HepG2 (cell line): ENCODE results near the gene TSC22D1. TPM values are rescaled to one million over a fixed set of nuclear protein-coding genes. Genes with fewer than 3 reads are reported as not detected.
A peak's percentile ranks its signal among the peaks of the same experiment; 100 is the strongest.

Experiments used
- AGO1 ChIP-seq: fragments of 200-400 bp; formaldehyde crosslinking; IDR thresholded peaks from 2 replicates; pipeline ENCODE4 v1.6.1; 2017; ENCODE audit warnings: mild to moderate bottlenecking, low read depth, low read length, moderate library complexity; ENCODE audit not compliant: poor library complexity, severe bottlenecking
- ATF5 ChIP-seq: sonication (generic); formaldehyde crosslinking; IDR thresholded peaks from 2 replicates; pipeline ENCODE4 v1.4.0; 2020; ENCODE audit warnings: mild to moderate bottlenecking, low read depth, missing genetic modification reagents
- CEBPB ChIP-seq: IDR thresholded peaks from 2 replicates; pipeline ENCODE4 v1.6.1; 2011; ENCODE audit warnings: low read depth, low read length, improper control_type of control experiment, borderline replicate concordance
- NCOR1 ChIP-seq: fragments of 200-600 bp; sonication (generic); IDR thresholded peaks from 2 replicates; pipeline ENCODE4 v1.7.0; 2017; ENCODE audit warnings: antibody characterized with exemption, low read length, borderline replicate concordance
- NR2F1 ChIP-seq, 2 experiments: fragments of 450-650 bp in 1 of 2; formaldehyde crosslinking in 1 of 2; IDR thresholded peaks; 2 replicates each; pipeline versions ENCODE4 v1.5.0 to v1.6.1; 2016 to 2020; ENCODE audit warnings: mild to moderate bottlenecking in 1 of 2, missing compliant biosample characterization in 1 of 2, missing genetic modification reagents in 1 of 2, moderate library complexity in 1 of 2
- POLR2A ChIP-seq, 2 experiments: IDR thresholded peaks; 2 replicates each; pipeline ENCODE4 v1.6.1; 2011; ENCODE audit warnings: low read depth in 2 of 2, low read length in 2 of 2, mild to moderate bottlenecking in 1 of 2, moderate library complexity in 1 of 2; ENCODE audit not compliant: insufficient read depth in 1 of 2
- SMAD1 ChIP-seq: sonication (generic); formaldehyde crosslinking; IDR thresholded peaks from 2 replicates; pipeline ENCODE4 v1.4.0; 2020; ENCODE audit warnings: missing genetic modification reagents, low read depth, mild to moderate bottlenecking, borderline replicate concordance
- SNAPC2 ChIP-seq: sonication (generic); formaldehyde crosslinking; IDR thresholded peaks from 2 replicates; pipeline ENCODE4 v1.8.1; 2022; ENCODE audit warnings: mild to moderate bottlenecking, missing genetic modification reagents
- STAT6 ChIP-seq: sonication (generic); formaldehyde crosslinking; IDR thresholded peaks from 2 replicates; pipeline ENCODE4 v1.4.0; 2020; ENCODE audit warnings: missing genetic modification reagents, mild to moderate bottlenecking, borderline replicate concordance
- YEATS2 ChIP-seq: sonication (generic); formaldehyde crosslinking; IDR thresholded peaks from 2 replicates; pipeline ENCODE4 v1.4.0; 2020; ENCODE audit warnings: missing genetic modification reagents, borderline replicate concordance
- ZBTB21 ChIP-seq: sonication (generic); formaldehyde crosslinking; IDR thresholded peaks from 2 replicates; pipeline ENCODE4 v1.4.0; 2020; ENCODE audit warnings: missing genetic modification reagents
- ZNF160 ChIP-seq: sonication (generic); formaldehyde crosslinking; IDR thresholded peaks from 2 replicates; pipeline ENCODE4 v1.8.0; 2022; ENCODE audit warnings: mild to moderate bottlenecking, inconsistent platforms, missing genetic modification reagents
- ZNF451 ChIP-seq: sonication (generic); formaldehyde crosslinking; IDR thresholded peaks from 2 replicates; pipeline ENCODE4 v1.5.0; 2020; ENCODE audit warnings: mild to moderate bottlenecking, missing genetic modification reagents
- ZNF589 ChIP-seq: sonication (generic); formaldehyde crosslinking; conservative IDR thresholded peaks from 2 replicates; pipeline ENCODE4 v1.8.0; 2022; ENCODE audit warnings: mild to moderate bottlenecking, moderate library complexity, missing genetic modification reagents
- ZNF770 ChIP-seq: sonication (generic); formaldehyde crosslinking; IDR thresholded peaks from 2 replicates; pipeline ENCODE4 v1.5.0; 2020; ENCODE audit warnings: mild to moderate bottlenecking, missing genetic modification reagents
- ZNF772 ChIP-seq: sonication (generic); formaldehyde crosslinking; IDR thresholded peaks from 2 replicates; pipeline ENCODE4 v1.5.0; 2020; ENCODE audit warnings: mild to moderate bottlenecking, missing genetic modification reagents
- ZNF773 ChIP-seq: sonication (generic); formaldehyde crosslinking; IDR thresholded peaks from 2 replicates; pipeline ENCODE4 v1.4.0; 2020; ENCODE audit warnings: missing genetic modification reagents, borderline replicate concordance
- ZNF782 ChIP-seq: sonication (generic); formaldehyde crosslinking; IDR thresholded peaks from 2 replicates; pipeline ENCODE4 v1.4.0; 2020; ENCODE audit warnings: missing genetic modification reagents, mild to moderate bottlenecking, borderline replicate concordance
- ZSCAN9 ChIP-seq: IDR thresholded peaks from 2 replicates; pipeline ENCODE4 v1.6.1; 2016; ENCODE audit warnings: borderline replicate concordance
- polyA plus RNA-seq, 8 experiments: library from polyadenylated mRNA; depleted of rRNA in 3 of 8; stranded (reverse) in 7 of 8; unstranded in 1 of 8; fragments of >200 nt; fragmentation: Illumina TruSeq in 4 of 8; extraction: Trizol in 4 of 8; gene quantifications; 2 replicates each; pipeline versions ENCODE4 v1.2.1 to v1.2.3, GENCODE V29; 2011 to 2016; ENCODE audit warnings: low read depth in 4 of 8, missing spikeins in 1 of 8, mixed read lengths in 1 of 8; ENCODE audit not compliant: insufficient read depth in 1 of 8
- total RNA-seq, 5 experiments: library from RNA; depleted of rRNA; stranded (reverse); fragments of >200 nt; fragmentation: Illumina TruSeq; extraction: Trizol; gene quantifications; 2 replicates each; pipeline ENCODE4 v1.2.3, GENCODE V29; 2016; ENCODE audit warnings: low read depth in 1 of 5
- TF ChIP-seq, protein P1 (sequence below): IDR thresholded peaks from 2 replicates; pipeline ENCODE4 v1.6.1; 2016
- TF ChIP-seq, protein P2 (sequence below): IDR thresholded peaks from 2 replicates; pipeline ENCODE4 v1.6.1; 2016; ENCODE audit warnings: low read depth

TSC22D1 gene
- total and polyA plus RNA-seq, 2 of the 13 experiments (the other 11 are each of a cell fraction or from before 2014, with no cell fraction given): 18.4 to 35.7 TPM

- TF ChIP-seq CEBPB (no peak), AGO1 (no peak), SNAPC2 (CRISPR knock-in tag) (0 out of 2 replicates have a peak, but pooled peaks have one; percentile 15), ZNF773 (CRISPR knock-in tag) (0 out of 2 replicates have a peak, but pooled peaks have one; percentile 41), ZNF451 (CRISPR knock-in tag) (peak; percentile 35; the same call in 1 of the 2 replicates), ZNF589 (no peak), POLR2A (IDR thresholded peaks at IDR 0.05; ENCODE audit: insufficient read depth in 1 of 2, low read depth in 2 of 2, low read length in 2 of 2) (peak; percentile 39 to 78), NCOR1 (no peak), SMAD1 (CRISPR knock-in tag) (no peak), ZSCAN9 (CRISPR knock-in tag) (0 out of 2 replicates have a peak, but pooled peaks have one; percentile 16), ZNF160 (CRISPR knock-in tag) (peak; percentile 47; the same call in 1 of the 2 replicates), ZNF772 (CRISPR knock-in tag) (no peak), STAT6 (no peak), ZNF770 (CRISPR knock-in tag) (0 out of 2 replicates have a peak, but pooled peaks have one; percentile 11), ZBTB21 (CRISPR knock-in tag) (no peak), YEATS2 (CRISPR knock-in tag) (no peak; the same call in 1 of the 2 replicates), ZNF782 (CRISPR knock-in tag) (peak; percentile 6; the same call in 1 of the 2 replicates), NR2F1 (CRISPR knock-in tag; IDR thresholded peaks at IDR 0.05) (no peak), ATF5 (no peak)
- TF ChIP-seq, protein P1, sequence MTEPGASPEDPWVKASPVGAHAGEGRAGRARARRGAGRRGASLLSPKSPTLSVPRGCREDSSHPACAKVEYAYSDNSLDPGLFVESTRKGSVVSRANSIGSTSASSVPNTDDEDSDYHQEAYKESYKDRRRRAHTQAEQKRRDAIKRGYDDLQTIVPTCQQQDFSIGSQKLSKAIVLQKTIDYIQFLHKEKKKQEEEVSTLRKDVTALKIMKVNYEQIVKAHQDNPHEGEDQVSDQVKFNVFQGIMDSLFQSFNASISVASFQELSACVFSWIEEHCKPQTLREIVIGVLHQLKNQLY: no peak
- TF ChIP-seq, protein P2, sequence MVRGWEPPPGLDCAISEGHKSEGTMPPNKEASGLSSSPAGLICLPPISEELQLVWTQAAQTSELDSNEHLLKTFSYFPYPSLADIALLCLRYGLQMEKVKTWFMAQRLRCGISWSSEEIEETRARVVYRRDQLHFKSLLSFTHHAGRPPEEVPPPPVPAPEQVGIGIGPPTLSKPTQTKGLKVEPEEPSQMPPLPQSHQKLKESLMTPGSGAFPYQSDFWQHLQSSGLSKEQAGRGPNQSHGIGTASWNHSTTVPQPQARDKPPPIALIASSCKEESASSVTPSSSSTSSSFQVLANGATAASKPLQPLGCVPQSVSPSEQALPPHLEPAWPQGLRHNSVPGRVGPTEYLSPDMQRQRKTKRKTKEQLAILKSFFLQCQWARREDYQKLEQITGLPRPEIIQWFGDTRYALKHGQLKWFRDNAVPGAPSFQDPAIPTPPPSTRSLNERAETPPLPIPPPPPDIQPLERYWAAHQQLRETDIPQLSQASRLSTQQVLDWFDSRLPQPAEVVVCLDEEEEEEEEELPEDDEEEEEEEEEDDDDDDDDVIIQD (CRISPR knock-in tag): no peak
Measured at GRCh38 chr13:44577236-44578066, 1.3 kb upstream of the TSC22D1 start (continued).
